Stimulated activated CD8-positive, alpha-beta memory T cell treated with anti-CD3 and anti-CD28 coated beads, Interleukin-15, amount 100 ng/mL, for 48 hours (primary cell): Measurements from ENCODE around the gene KAT7.
A peak's percentile ranks its signal among the peaks of the same experiment; 100 is the strongest.
"Not testable (repeated sequence)": the region's sequence is repeated elsewhere in the genome, so short reads cannot be mapped to it uniquely, and the experiment has no call there.

Experiments used
- DNase-seq, 2 donors: peaks; one replicate each; pipeline ENCODE4 v3.0.0-alpha.2; 2020; ENCODE audit warnings: low read depth in 2 of 2

Gene KAT7

DNA sequence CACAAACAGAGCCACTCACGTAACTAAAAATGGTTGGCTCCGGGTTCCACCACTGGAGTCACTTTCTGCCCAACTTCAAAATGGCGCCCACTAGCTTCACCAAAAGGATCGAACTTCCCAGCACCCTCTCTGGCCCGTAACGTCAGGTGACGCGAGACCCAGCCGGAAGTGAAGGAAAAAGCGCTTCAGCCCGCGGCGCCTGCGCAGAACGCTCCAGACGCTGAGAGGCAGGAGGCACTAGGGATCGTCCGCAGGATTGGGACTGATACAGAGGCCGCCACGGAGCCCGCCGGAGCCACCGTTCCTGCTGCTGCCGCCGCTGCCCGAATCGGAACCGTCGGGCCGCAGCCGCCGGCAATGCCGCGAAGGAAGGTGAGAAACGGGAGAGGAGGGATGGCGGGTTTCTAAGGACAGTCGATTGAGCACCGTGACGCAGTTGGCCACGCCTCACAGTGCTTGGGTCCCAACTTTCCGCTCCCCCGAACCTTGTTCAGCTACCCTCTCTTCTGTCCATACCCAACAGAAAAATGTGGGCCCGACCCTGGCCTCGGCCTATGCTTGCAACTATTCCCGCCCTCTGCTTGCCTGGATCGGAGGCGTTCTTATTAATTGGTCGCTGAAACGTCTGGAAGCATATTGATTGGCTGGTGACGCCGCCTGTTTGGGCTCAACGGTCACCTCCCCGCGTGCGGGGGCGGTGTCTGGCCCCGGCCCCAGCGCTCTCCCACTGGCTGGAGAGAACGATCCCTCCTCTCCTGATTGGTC, at the start of gene KAT7:
Gene KAT7 (plus strand): TSS at position 204 of the 765 bp plus-strand sequence. CDS start 154 bp downstream, at position 358.
- peak; percentile 99 to 100 for DNase-seq

DNA sequence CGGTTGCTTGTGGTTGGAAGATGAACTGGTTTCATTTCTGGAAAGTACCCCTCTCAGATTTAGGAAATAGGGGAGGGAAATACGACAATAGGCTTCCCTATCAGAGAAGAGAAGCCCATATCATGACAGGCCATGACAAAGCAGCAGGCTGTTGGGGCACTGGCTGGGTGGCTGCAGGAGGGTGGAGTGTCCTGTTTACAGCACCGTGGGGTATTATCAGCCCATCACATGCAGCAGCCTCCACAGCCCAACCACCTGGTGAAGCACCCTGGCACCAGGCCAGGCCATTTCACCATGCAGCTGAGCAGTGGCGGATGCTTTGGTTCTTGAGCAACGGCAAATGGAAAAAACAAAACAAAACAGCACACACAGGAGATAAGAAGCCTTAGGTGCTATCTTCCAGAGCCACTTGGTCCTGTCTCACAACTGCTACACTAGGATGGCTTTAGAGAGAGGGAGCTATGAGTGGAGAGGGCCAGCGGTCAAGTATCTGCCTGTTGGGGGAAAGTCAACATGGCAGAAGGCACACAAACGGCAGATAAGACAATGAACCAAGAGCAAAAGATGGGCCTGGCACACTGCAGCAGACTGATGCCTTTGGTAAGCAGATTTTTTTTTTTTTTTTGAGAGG, 48.7 kb upstream of the KAT7 start:
- DNase-seq: peak; percentile 69 to 74

DNA sequence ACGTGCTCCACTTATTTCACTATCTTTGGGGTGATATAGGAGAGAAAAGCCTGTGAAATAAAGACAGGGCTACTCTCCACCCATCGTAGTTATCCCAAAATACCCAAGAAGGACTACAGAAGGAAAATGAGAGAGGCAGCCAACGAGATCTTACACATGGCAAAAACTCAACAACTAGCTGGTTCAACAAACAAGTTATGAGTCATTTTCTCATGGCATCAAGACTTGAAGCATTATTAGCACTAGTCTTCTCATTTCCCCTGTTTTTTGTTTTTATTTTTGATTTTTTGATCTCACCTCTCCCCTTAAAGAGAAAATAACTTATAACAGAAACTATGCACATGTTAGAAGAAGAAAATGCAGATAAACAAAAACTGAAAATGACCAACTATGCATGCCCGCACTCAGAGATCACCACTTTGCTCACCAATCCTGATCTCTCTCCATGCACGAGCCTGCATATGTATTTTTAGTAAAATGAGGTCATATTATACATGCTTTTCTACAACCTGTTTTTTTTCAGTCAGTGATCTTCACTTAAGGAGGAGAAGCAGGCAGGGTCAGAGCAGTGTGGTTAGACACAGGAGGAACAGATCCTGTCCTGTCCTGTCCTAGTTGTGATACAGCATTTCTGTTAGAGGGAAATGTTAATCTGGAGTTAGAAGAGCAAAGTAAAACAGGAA, 47.3 kb upstream of the KAT7 start:
- DNase-seq: no peak

DNA sequence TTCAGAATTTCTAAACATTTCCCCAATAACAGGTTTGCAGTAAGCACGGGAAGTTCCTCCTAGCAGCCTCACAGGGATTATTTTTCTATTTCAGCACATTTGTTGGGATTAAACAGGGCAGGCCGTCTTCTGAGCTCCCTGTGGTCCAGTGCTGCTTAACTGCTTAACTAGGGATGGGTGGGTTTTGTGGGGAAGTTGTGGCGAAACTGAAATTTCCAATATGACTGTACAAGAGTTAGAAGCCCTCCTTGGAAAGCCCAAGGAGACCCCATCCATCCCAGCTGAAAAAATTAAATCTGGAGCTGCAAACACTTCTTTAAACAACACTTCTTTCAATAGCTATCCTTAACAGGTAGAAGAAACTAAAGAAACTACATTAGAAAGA, 46.8 kb upstream of the KAT7 start:
- no peak for DNase-seq

DNA sequence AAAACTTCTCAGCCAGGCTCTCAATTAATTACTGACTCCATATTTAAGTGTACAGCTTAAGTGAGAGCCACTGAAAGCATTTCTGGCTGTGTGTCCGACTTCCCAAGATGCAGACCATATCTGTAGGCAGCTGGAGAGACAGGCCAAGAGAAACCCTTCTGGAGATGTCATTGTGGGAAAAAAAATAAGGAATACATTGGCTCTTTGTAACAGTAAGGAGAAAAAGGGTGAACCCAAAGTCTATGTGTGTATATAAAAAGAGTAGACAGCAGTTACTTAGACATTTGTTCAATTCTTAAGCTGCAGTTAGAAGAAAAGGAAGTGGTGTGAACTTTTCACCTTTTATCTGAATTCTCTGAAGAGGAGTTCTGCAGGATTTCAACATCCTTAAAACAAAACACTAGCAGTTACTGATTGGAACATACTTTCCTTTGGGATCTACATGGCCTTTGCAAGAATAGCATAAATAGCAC, 46.3 kb upstream of the KAT7 start:
- no peak for DNase-seq

DNA sequence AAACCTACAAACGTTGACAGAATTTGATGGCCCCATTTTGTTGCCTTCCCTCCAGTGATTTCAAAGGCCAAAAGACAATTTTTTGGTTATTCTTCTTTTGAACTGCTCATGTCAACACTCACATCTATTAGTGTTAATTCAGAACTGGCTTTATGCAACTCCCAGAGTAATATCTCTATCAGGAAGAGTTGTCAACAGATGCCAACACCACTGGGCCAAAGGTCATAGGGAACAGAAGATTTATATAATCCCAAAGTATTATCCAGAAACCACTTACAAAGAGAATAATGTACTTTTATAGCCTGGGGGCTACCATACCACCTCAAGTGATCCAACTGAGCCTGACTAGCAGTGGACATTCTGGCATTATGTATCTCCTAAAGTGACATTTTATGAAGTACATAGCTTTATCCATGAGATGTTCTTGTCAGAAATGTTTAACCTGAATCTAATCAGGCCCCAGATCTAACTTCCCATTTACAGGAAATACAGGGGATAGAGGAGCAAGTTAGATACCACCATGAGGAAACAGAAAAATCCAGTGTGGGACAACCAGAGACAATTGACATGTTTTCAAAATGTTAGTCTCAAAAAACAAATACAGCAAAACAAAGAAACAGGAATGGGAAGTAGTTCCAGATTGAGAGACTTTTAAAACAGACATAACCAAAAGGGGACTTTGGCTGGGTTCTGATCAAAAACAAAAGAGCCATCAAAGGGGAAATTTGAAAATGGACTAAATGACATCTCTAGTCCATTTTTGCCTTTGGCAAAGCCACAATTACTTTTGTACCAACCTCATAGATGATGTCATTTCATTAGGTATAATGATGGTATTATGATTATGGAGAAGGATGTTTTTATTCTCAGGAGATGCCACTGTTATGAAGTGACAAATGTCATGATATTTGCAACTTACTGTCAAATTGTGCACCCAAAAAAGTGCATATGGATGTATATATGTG, 43.0 kb upstream of the KAT7 start:
- DNase-seq: no peak

DNA sequence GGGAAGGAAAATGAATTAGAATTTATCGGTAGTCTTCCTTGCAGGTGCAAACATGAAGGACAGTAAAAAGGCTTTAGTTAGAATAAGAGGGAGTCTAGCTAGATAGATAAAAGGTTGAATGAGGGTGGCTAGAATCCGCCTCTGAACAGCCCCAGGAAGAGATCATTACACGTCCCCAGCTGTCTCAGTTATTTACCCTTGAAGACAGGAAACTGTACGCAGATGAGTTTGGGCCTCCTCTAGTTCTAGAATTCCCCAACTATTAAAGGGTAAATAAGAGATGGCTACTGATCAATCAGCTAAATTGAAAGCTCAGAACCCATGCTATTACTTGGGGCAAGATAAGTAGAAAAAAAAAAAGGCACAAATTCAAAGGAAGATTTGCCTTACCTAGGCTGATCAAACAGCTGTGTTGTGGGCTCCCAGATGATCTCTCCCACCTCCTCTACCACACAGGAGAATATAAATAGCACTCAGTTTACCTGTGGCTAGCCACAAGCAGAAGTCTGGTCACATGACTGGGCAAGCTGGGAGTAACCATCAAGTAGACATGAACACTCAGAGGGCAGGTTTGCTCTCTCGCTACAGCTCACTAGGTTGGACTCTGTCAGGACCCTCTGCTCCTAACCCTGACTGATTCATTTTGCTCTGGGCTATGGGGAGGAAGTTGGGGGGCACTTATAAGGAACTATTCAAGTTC, 41.5 kb upstream of the KAT7 start:
- DNase-seq: no peak

GRCh38 chr17:49747632-49748031, 40.8 kb upstream of the KAT7 start:
- DNase-seq: no peak

- DNase-seq: no peak
Observed at GRCh38 chr17:49748223-49748622, 40.3 kb upstream of the KAT7 start.

- peak; percentile 47 to 55 for DNase-seq
Observed at GRCh38 chr17:49748791-49749190, 39.7 kb upstream of the KAT7 start.

DNA sequence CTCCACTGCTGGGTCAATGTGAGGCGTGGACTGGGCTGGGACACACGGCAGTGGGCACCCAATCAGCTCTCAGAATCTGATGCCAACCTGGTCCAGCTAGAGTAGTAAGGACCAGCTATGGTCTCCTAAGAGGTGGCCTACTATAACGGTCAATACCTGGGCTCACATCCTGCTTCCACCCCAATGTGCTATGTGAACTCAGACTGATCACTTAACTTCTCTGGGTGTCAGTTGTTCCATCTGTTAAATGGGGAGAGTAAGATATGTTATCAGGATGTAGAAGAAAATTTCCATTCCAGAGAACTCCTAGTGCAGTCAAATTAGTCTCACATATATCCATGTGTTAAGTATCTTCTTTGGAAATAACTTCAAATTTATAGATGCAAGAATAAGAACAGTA, 38.8 kb upstream of the KAT7 start:
- no peak for DNase-seq

DNA sequence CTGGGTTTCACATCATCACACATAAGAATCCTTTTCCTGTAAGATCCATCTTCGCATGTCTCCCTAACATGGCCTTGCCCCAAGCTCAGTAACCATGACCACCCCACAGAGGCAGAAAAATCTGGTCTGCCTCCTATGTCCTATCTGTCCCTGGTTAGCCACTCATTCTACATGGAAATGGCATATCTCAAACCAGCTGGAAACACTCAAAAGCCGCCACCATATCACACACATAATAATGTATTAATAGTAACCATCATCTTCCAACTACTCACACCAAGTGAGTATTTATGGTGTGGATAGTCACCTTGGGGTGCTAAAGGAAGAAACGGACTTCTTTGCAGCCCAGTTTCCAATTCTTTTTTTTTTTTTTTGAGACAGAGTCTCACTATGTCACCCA, 36.0 kb upstream of the KAT7 start:
- no peak for DNase-seq

GRCh38 chr17:49753959-49754391, 34.5 kb upstream of the KAT7 start:
- no peak for DNase-seq

GRCh38 chr17:49755663-49756283, 32.7 kb upstream of the KAT7 start:
- no peak for DNase-seq

GRCh38 chr17:49756323-49757150, 31.9 kb upstream of the KAT7 start:
- DNase-seq: no peak

DNA sequence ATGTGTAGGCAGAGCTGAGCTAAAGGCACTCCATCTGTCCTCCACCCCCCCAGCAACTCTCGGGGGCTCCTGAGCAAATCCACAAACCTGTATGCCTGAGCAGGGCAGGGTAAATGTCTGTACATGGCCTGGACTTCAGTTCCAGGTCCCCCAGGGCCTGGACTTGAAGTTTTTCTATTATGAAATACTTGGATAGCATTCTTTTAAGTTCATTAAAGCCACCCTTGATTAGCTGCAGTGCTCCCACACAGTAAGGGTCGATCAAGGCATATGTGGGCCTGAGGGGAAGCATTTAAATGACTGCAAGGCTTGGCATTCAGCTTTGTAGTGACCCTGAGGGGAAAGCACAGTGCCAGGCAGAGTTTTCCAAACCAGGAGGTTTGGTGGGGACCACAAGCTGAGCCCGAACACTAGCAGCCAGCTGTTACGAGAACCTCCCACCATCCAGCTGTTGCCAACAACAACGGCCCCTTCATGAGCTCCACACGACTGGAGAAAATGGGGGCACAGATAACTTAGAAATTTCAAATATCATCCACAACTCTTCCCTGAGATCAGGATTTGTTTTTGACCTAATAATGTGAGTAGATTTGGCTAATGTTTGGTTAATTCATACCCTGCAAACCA, 31.2 kb upstream of the KAT7 start:
- DNase-seq: no peak

DNA sequence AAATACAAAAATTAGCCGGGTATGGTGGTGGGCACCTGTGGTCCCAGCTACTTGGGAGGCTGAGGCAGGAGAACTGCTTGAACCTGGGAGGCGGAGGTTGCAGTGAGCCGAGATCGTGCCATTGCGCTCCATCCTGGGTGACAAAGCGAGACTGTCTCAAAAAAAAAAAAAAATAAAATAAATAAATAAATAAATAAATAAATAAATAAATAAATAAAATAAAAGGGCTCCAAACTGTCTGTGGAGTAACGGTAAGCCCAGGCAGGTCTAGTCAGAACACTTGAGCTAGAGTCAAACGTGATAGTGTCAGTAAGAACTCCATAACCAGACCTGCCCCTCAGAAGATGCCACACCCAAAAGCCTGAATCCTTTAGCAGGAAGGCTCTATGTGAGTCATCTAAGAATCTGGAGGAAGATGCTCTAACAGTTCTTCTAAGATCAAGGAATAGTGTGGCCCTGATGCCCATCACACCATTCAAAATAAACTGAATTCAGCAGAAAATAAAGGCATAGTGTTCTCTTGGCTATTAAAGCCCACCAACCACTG, 29.9 kb upstream of the KAT7 start:
- not testable (repeated sequence) for DNase-seq

DNA sequence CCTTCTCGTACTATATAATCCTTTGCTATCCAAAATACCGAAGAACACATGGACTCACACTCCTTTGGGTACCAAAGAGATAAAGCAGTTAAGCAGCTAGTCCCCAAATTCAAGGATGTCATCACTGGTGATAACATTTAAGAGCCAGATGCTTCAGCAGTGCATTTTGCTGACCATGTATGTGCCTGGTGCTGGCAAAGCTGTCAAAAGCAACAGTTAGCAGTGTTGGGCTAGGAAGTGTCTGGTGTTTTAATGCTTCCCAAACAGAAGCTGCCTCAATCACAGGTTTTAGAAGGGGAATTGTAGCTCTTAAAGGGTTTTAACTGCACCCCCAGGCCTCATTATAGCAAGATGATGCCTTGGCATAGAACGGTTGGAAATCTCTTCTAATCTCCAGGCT, 29.3 kb upstream of the KAT7 start:
- DNase-seq: no peak

GRCh38 chr17:49760296-49760695, 28.2 kb upstream of the KAT7 start:
- no peak for DNase-seq
